OCI-LY1 (cell line): ENCODE measurements around the gene LRRC72.

ENCODE experiments used
- H2AFZ ChIP-seq: fragments of 200-600 bp; sonication (generic), shearing (Covaris generic); 2 replicates; pipeline ENCODE4 v1.6.0; 2014; ENCODE audit warnings: antibody characterized with exemption, mild to moderate bottlenecking, low read length
- H3F3A ChIP-seq: fragments of 200-600 bp; sonication (generic), shearing (Covaris generic); 2 replicates; pipeline ENCODE4 v1.6.0; 2014; ENCODE audit warnings: mild to moderate bottlenecking, antibody characterized with exemption, low read length, moderate library complexity; ENCODE audit not compliant: insufficient read depth
- H3K27ac ChIP-seq: fragments of 200-600 bp; sonication (generic); 2 replicates; pipeline ENCODE4 v1.5.1; 2014; ENCODE audit warnings: low read length, mixed run types, mild to moderate bottlenecking, low read depth; ENCODE audit not compliant: poor library complexity, severe bottlenecking
- H3K27me3 ChIP-seq: fragments of 200-600 bp; sonication (generic); 2 replicates; pipeline ENCODE4 v1.6.0; 2014; ENCODE audit warnings: antibody characterized with exemption, mild to moderate bottlenecking, low read length, moderate library complexity; ENCODE audit not compliant: insufficient read depth
- H3K36me3 ChIP-seq: fragments of 200-600 bp; sonication (generic); 2 replicates; pipeline ENCODE4 v1.6.1; 2014; ENCODE audit warnings: mild to moderate bottlenecking, antibody characterized with exemption, low read length, moderate library complexity, mixed read lengths; ENCODE audit not compliant: insufficient read depth
- H3K4me1 ChIP-seq: fragments of 200-600 bp; sonication (generic); 2 replicates; pipeline ENCODE4 v1.5.1; 2014; ENCODE audit warnings: mild to moderate bottlenecking, low read length, moderate library complexity; ENCODE audit not compliant: insufficient read depth, severe bottlenecking
- H3K4me2 ChIP-seq: fragments of 200-600 bp; sonication (generic), shearing (Covaris generic); 2 replicates; pipeline ENCODE4 v1.6.1; 2014; ENCODE audit warnings: low read length
- H3K4me3 ChIP-seq: fragments of 200-600 bp; sonication (generic); 2 replicates; pipeline ENCODE4 v1.5.1; 2014; ENCODE audit warnings: low read length, low read depth, mild to moderate bottlenecking, mixed read lengths; ENCODE audit not compliant: poor library complexity, severe bottlenecking
- H3K79me2 ChIP-seq: fragments of 200-600 bp; shearing (Covaris generic); 2 replicates; pipeline ENCODE4 v1.6.1; 2016; ENCODE audit warnings: mixed run types, low read length, mixed read lengths; ENCODE audit not compliant: insufficient read depth
- H3K9ac ChIP-seq: fragments of 200-600 bp; sonication (generic), shearing (Covaris generic); 2 replicates; pipeline ENCODE4 v1.6.1; 2014; ENCODE audit warnings: mild to moderate bottlenecking, low read length, mixed read lengths
- H3K9me2 ChIP-seq: fragments of 200-600 bp; sonication (generic), shearing (Covaris generic); 2 replicates; pipeline ENCODE4 v1.6.1; 2014; ENCODE audit warnings: low read depth, mild to moderate bottlenecking, low read length, mixed read lengths
- H3K9me3 ChIP-seq: fragments of 200-600 bp; shearing (Covaris generic); 2 replicates; pipeline ENCODE4 v1.6.1; 2014; ENCODE audit warnings: low read length, mixed read lengths
- H4K20me1 ChIP-seq: fragments of 200-600 bp; sonication (generic), shearing (Covaris generic); 2 replicates; pipeline ENCODE4 v1.6.0; 2016; ENCODE audit warnings: mild to moderate bottlenecking, low read length; ENCODE audit not compliant: insufficient read depth
- EZH2 ChIP-seq: fragments of 200-600 bp; sonication (generic), shearing (Covaris generic); IDR thresholded peaks from 2 replicates; pipeline ENCODE4 v1.8.0; 2017; ENCODE audit warnings: borderline replicate concordance, mixed run types, mild to moderate bottlenecking, antibody characterized with exemption, low read length, moderate library complexity, mixed read lengths
- TF ChIP-seq, protein P1 (sequence below): fragments of 200-600 bp; sonication (generic), shearing (Covaris generic); IDR thresholded peaks from 2 replicates; pipeline ENCODE4 v1.5.1; 2017; ENCODE audit warnings: mild to moderate bottlenecking, antibody characterized with exemption, low read length, moderate library complexity, mixed read lengths

The LRRC72 gene

GRCh38 chr7:16630654-16631053 lies 104.0 kb downstream of the LRRC72 start:
- Histone ChIP-seq H3K9ac (no peak overlapping the region), H4K20me1 (no peaks in the 10 kb centered on the region), H3K36me3 (no peaks in the 10 kb centered on the region), H3K4me3 (no peak overlapping the region), H3K79me2 (no peaks in the 10 kb centered on the region), H3F3A (no peaks in the 10 kb centered on the region), H3K27ac (no peak overlapping the region), H3K9me2 (no peaks in the 10 kb centered on the region), H3K27me3 (no peaks in the 10 kb centered on the region), H3K4me1 (no peaks in the 10 kb centered on the region), H2AFZ (no peak overlapping the region), H3K9me3 (no peaks in the 10 kb centered on the region), H3K4me2 (no peak overlapping the region)
- TF ChIP-seq, protein P1, sequence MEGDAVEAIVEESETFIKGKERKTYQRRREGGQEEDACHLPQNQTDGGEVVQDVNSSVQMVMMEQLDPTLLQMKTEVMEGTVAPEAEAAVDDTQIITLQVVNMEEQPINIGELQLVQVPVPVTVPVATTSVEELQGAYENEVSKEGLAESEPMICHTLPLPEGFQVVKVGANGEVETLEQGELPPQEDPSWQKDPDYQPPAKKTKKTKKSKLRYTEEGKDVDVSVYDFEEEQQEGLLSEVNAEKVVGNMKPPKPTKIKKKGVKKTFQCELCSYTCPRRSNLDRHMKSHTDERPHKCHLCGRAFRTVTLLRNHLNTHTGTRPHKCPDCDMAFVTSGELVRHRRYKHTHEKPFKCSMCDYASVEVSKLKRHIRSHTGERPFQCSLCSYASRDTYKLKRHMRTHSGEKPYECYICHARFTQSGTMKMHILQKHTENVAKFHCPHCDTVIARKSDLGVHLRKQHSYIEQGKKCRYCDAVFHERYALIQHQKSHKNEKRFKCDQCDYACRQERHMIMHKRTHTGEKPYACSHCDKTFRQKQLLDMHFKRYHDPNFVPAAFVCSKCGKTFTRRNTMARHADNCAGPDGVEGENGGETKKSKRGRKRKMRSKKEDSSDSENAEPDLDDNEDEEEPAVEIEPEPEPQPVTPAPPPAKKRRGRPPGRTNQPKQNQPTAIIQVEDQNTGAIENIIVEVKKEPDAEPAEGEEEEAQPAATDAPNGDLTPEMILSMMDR: no peak
- no peak for TF ChIP-seq EZH2
